T1000 (cell line): ENCODE measurements around the gene RAD54L.
"Not testable (repeated sequence)": the region's sequence is repeated elsewhere in the genome, so short reads cannot be mapped to it uniquely, and the experiment has no call there.

ENCODE experiments used
- DNase-seq: peaks from one replicate; lab custom pipeline; 2025; ENCODE audit warnings: mixed read lengths; lab: John Stamatoyannopoulos, UW

Gene RAD54L

GRCh38 chr1:46319960-46320914, 72.7 kb downstream of the RAD54L start:
- DNase-seq, result not testable (repeated sequence)

- not testable (repeated sequence) for DNase-seq
Observed at GRCh38 chr1:46322191-46322590, 74.6 kb downstream of the RAD54L start.

GRCh38 chr1:46325285-46326076, 77.9 kb downstream of the RAD54L start:
- not testable (repeated sequence) for DNase-seq
